Keratinocyte (primary cell): ENCODE measurements around the gene TPO.

Source experiments
- CTCF ChIP-seq, 3 experiments: IDR thresholded peaks in 1 of 3; conservative IDR thresholded peaks in 1 of 3; optimal IDR thresholded peaks in 1 of 3; 2 replicates in 2 of 3; 3 replicates in 1 of 3; pipeline versions ENCODE3 to v1.5.1; 2011; ENCODE audit warnings: low read length in 3 of 3, mild to moderate bottlenecking in 3 of 3, moderate library complexity in 2 of 3, control low read depth in 1 of 3, inconsistent platforms in 1 of 3; ENCODE audit not compliant: insufficient read depth in 2 of 3; ENCODE audit errors: extremely low read depth in 1 of 3
- EZH2 ChIP-seq: IDR thresholded peaks from one replicate; pipeline ENCODE4 v1.6.1; 2012; ENCODE audit warnings: inconsistent platforms, mild to moderate bottlenecking, low read length, moderate library complexity

DNA sequence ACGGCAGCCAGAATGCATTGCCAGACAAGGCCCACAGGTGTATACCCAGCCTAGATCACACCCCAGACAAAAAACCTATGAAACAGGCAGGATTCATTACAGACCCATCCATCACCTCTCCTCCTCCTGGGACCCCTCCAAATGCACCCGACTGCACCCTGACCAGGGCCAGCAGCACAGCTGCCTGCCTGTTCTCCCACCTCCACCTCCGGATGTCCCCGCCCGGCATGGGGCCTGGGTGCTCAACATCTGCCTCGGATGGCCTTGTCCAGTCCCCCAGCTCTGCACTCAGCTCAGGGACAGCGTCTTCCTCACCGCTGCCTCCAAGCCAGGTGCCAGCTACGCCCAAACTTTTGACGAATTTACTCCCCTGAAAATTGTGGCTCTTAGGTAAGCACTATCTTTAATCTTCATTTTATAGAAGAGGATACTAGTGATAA lies 91.1 kb downstream of the TPO start:
- TF ChIP-seq CTCF (optimal IDR thresholded peaks at IDR 0.05 in 1 of 3, IDR thresholded peaks at IDR 0.05 in 1 of 3, conservative IDR thresholded peaks at IDR 0.05 in 1 of 3; ENCODE audit: extremely low read depth in 1 of 3, insufficient read depth in 2 of 3, low read length in 3 of 3): no peak
- TF ChIP-seq EZH2: no peak
